ENCODE measurements around the gene PPP1R1C. TPM values are rescaled to one million over a fixed set of nuclear protein-coding genes. Genes with fewer than 3 reads are reported as not detected.
"Not testable (repeated sequence)": the region's sequence is repeated elsewhere in the genome, so short reads cannot be mapped to it uniquely, and the experiment has no call there.

The PPP1R1C gene
- total RNA-seq, 3 donors from 2014 or later (not counting 1 experiment from before 2014, with no cell fraction given) = not detected

GRCh38 chr2:182018218-182018617 lies 32.6 kb downstream of the PPP1R1C start:
- Histone ChIP-seq H3K4me1 (ENCODE audit: control insufficient read depth, insufficient read depth, low read length) (no peaks in the 10 kb centered on the region), H3K36me3 (ENCODE audit: control insufficient read depth, insufficient read depth, low read length) (no peaks in the 10 kb centered on the region), H3K4me3 (ENCODE audit: low read length) (no peak overlapping the region), H3K27ac (ENCODE audit: low read length) (no peak overlapping the region), H3K9me3 (ENCODE audit: control insufficient read depth, insufficient read depth, low read length) (peaks cover 6% of the 10 kb centered on the region), H3K27me3 (ENCODE audit: control insufficient read depth, insufficient read depth, low read length) (no peaks in the 10 kb centered on the region)
- Mint-ChIP-seq H3K9me3 (peaks cover 9 to 10% of the 10 kb centered on the region in 2 donors), H3K4me3 (no peak overlapping the region), H3K27me3 (ENCODE audit: low read depth in 2 of 2) (no peaks in the 10 kb centered on the region), H3K4me1 (no peaks in the 10 kb centered on the region), H3K27ac (no peak overlapping the region), H3K36me3 (no peaks in the 10 kb centered on the region)
- intact Hi-C loops (cut with micrococcal nuclease) = no loop called here
- ATAC-seq (no peak), DNase-seq (no peak)
- no peak for TF ChIP-seq CTCF (IDR thresholded peaks at IDR 0.05)
- 90% methylated on average over 1 of the region's 1 CpG for WGBS (ENCODE audit: insufficient coverage)

GRCh38 chr2:182019731-182020130 lies 34.1 kb downstream of the PPP1R1C start:
- H3K27me3 Mint-ChIP-seq (ENCODE audit: low read depth in 2 of 2) = no peaks in the 10 kb centered on the region
- H3K36me3 Mint-ChIP-seq = no peaks in the 10 kb centered on the region
- H3K4me1 Mint-ChIP-seq = no peaks in the 10 kb centered on the region
- TF ChIP-seq CTCF (IDR thresholded peaks at IDR 0.05) = no peak
- Histone ChIP-seq H3K9me3 (ENCODE audit: control insufficient read depth, insufficient read depth, low read length) (peaks cover 3% of the 10 kb centered on the region), H3K27me3 (ENCODE audit: control insufficient read depth, insufficient read depth, low read length) (no peaks in the 10 kb centered on the region), H3K36me3 (ENCODE audit: control insufficient read depth, insufficient read depth, low read length) (no peaks in the 10 kb centered on the region), H3K27ac (ENCODE audit: low read length) (no peak overlapping the region), H3K4me3 (ENCODE audit: low read length) (no peak overlapping the region), H3K4me1 (ENCODE audit: control insufficient read depth, insufficient read depth, low read length) (no peaks in the 10 kb centered on the region)
- intact Hi-C loops (cut with micrococcal nuclease) = no loop called here
- DNase-seq (no peak), ATAC-seq (no peak)
- no peak overlapping the region for H3K27ac Mint-ChIP-seq
- no peak overlapping the region for H3K4me3 Mint-ChIP-seq
- no CpG with 5 or more reads among the region's 2 CpGs for WGBS (ENCODE audit: insufficient coverage)
- peaks cover 5 to 10% of the 10 kb centered on the region in 2 donors for H3K9me3 Mint-ChIP-seq

GRCh38 chr2:182020286-182021070 lies 34.8 kb downstream of the PPP1R1C start:
- Histone ChIP-seq H3K9me3 (ENCODE audit: control insufficient read depth, insufficient read depth, low read length) (peaks cover 3% of the 10 kb centered on the region), H3K36me3 (ENCODE audit: control insufficient read depth, insufficient read depth, low read length) (no peaks in the 10 kb centered on the region), H3K4me1 (ENCODE audit: control insufficient read depth, insufficient read depth, low read length) (no peaks in the 10 kb centered on the region), H3K4me3 (ENCODE audit: low read length) (no peak overlapping the region), H3K27ac (ENCODE audit: low read length) (no peak overlapping the region), H3K27me3 (ENCODE audit: control insufficient read depth, insufficient read depth, low read length) (no peaks in the 10 kb centered on the region)
- Mint-ChIP-seq H3K27me3 (ENCODE audit: low read depth in 2 of 2) (no peaks in the 10 kb centered on the region), H3K36me3 (no peaks in the 10 kb centered on the region), H3K9me3 (peaks cover 5 to 8% of the 10 kb centered on the region in 2 donors), H3K4me3 (no peak overlapping the region), H3K4me1 (no peaks in the 10 kb centered on the region), H3K27ac (no peak overlapping the region)
- intact Hi-C loops (cut with micrococcal nuclease) = no loop called here
- 28% methylated on average over 3 of the region's 4 CpGs for WGBS (ENCODE audit: insufficient coverage)
- no peak for TF ChIP-seq CTCF (IDR thresholded peaks at IDR 0.05)
- ATAC-seq = no peak
- DNase-seq = no peak

- no peaks in the 10 kb centered on the region for H3K36me3 ChIP-seq (ENCODE audit: control insufficient read depth, insufficient read depth, low read length)
- intact Hi-C loops (cut with micrococcal nuclease) = no loop called here
- no peaks in the 10 kb centered on the region for H3K27me3 Mint-ChIP-seq (ENCODE audit: low read depth in 2 of 2)
- no peak overlapping the region for H3K4me3 Mint-ChIP-seq
- H3K27ac ChIP-seq (ENCODE audit: low read length) = no peak overlapping the region
- H3K36me3 Mint-ChIP-seq = no peaks in the 10 kb centered on the region
- peaks cover 5% of the 10 kb centered on the region in 2 donors for H3K9me3 Mint-ChIP-seq
- no peaks in the 10 kb centered on the region for H3K4me1 ChIP-seq (ENCODE audit: control insufficient read depth, insufficient read depth, low read length)
- no peak overlapping the region for H3K4me3 ChIP-seq (ENCODE audit: low read length)
- H3K27me3 ChIP-seq (ENCODE audit: control insufficient read depth, insufficient read depth, low read length) = no peaks in the 10 kb centered on the region
- H3K27ac Mint-ChIP-seq = no peak overlapping the region
- DNase-seq = no peak
- ATAC-seq = no peak
- H3K4me1 Mint-ChIP-seq = no peaks in the 10 kb centered on the region
- peaks cover 3% of the 10 kb centered on the region for H3K9me3 ChIP-seq (ENCODE audit: control insufficient read depth, insufficient read depth, low read length)
- TF ChIP-seq CTCF (IDR thresholded peaks at IDR 0.05) = no peak
Measured at GRCh38 chr2:182023235-182023634, 37.6 kb downstream of the PPP1R1C start.

GRCh38 chr2:182030875-182031274 lies 45.2 kb downstream of the PPP1R1C start:
- H3K36me3 Mint-ChIP-seq; H3K36me3 ChIP-seq (ENCODE audit: control insufficient read depth, insufficient read depth, low read length); H3K27me3 Mint-ChIP-seq (ENCODE audit: low read depth in 2 of 2); H3K27ac Mint-ChIP-seq; H3K27me3 ChIP-seq (ENCODE audit: control insufficient read depth, insufficient read depth, low read length); intact Hi-C loops (cut with micrococcal nuclease); ATAC-seq; H3K9me3 Mint-ChIP-seq; H3K4me3 Mint-ChIP-seq; H3K27ac ChIP-seq (ENCODE audit: low read length); H3K4me3 ChIP-seq (ENCODE audit: low read length); H3K9me3 ChIP-seq (ENCODE audit: control insufficient read depth, insufficient read depth, low read length); H3K4me1 Mint-ChIP-seq; H3K4me1 ChIP-seq (ENCODE audit: control insufficient read depth, insufficient read depth, low read length); DNase-seq: not testable (repeated sequence)
- 95% methylated on average over 17 of the region's 21 CpGs for WGBS (ENCODE audit: insufficient coverage)

Data from natural killer cell (primary cell).